ENCODE results near the gene IFNA6.
"Not testable (repeated sequence)": the region's sequence is repeated elsewhere in the genome, so short reads cannot be mapped to it uniquely, and the experiment has no call there.

Gene IFNA6

GRCh38 chr9:21392270-21392669, 41.6 kb upstream of the IFNA6 start:
- H3K4me1 ChIP-seq: no peaks in the 10 kb centered on the region
- H2AFZ ChIP-seq: no peak overlapping the region
- no peaks in the 10 kb centered on the region for H3K27me3 ChIP-seq (ENCODE audit: control insufficient read depth, insufficient read depth, low read length)

GRCh38 chr9:21385131-21385670, 34.5 kb upstream of the IFNA6 start, which contains the start of gene IFNA2:
TSS of gene IFNA2 (minus strand) at chr9:21385398. CDS start at chr9:21385329, 69 bp downstream.
- Histone ChIP-seq H3K79me2 (no peaks in the 10 kb centered on the region), H3K27ac (no peak within 1 kb of the TSS), H3K4me2 (ENCODE audit: low read length) (no peak within 1 kb of the TSS), H3K9me3 (ENCODE audit: control insufficient read depth, low read length) (no peaks in the 10 kb centered on the region), H3K4me3 (ENCODE audit: low read depth, low read length) (no peak within 1 kb of the TSS), H2AFZ (no peak within 1 kb of the TSS), H3K36me3 (ENCODE audit: control insufficient read depth, insufficient read depth, low read length) (no peaks in the 10 kb centered on the region), H3K9ac (no peak within 1 kb of the TSS), H3K4me1 (no peaks in the 10 kb centered on the region), H3K27me3 (ENCODE audit: control insufficient read depth, insufficient read depth, low read length) (no peaks in the 10 kb centered on the region)
- no peak for TF ChIP-seq CTCF (IDR thresholded peaks at IDR 0.05)

More at GRCh38 chr9:21392270-21392669, 41.6 kb upstream of the IFNA6 start:
- H3K79me2 ChIP-seq: no peaks in the 10 kb centered on the region
- H3K4me2 ChIP-seq (ENCODE audit: low read length): no peak overlapping the region
- no peaks in the 10 kb centered on the region for H3K9me3 ChIP-seq (ENCODE audit: control insufficient read depth, low read length)
- H3K36me3 ChIP-seq (ENCODE audit: control insufficient read depth, insufficient read depth, low read length): no peaks in the 10 kb centered on the region
- no peak overlapping the region for H3K27ac ChIP-seq
- TF ChIP-seq CTCF (IDR thresholded peaks at IDR 0.05): no peak
- H3K9ac ChIP-seq: no peak overlapping the region
- no peak overlapping the region for H3K4me3 ChIP-seq (ENCODE audit: low read depth, low read length)

GRCh38 chr9:21383627-21384026, 32.9 kb upstream of the IFNA6 start:
- Histone ChIP-seq H3K27ac (no peak overlapping the region), H3K9ac (no peak overlapping the region), H3K4me1 (no peaks in the 10 kb centered on the region), H3K4me3 (ENCODE audit: low read depth, low read length) (no peak overlapping the region), H3K36me3 (ENCODE audit: control insufficient read depth, insufficient read depth, low read length) (no peaks in the 10 kb centered on the region), H3K79me2 (no peaks in the 10 kb centered on the region), H3K4me2 (ENCODE audit: low read length) (no peak overlapping the region), H2AFZ (no peak overlapping the region), H3K9me3 (ENCODE audit: control insufficient read depth, low read length) (no peaks in the 10 kb centered on the region), H3K27me3 (ENCODE audit: control insufficient read depth, insufficient read depth, low read length) (no peaks in the 10 kb centered on the region)
- TF ChIP-seq CTCF (IDR thresholded peaks at IDR 0.05): no peak

- Histone ChIP-seq H3K79me2 (no peaks in the 10 kb centered on the region), H3K4me3 (ENCODE audit: low read depth, low read length) (no peak overlapping the region), H3K36me3 (ENCODE audit: control insufficient read depth, insufficient read depth, low read length) (no peaks in the 10 kb centered on the region), H3K4me2 (ENCODE audit: low read length) (no peak overlapping the region), H2AFZ (no peak overlapping the region), H3K9ac (no peak overlapping the region), H3K4me1 (no peaks in the 10 kb centered on the region), H3K9me3 (ENCODE audit: control insufficient read depth, low read length) (no peaks in the 10 kb centered on the region), H3K27ac (no peak overlapping the region), H3K27me3 (ENCODE audit: control insufficient read depth, insufficient read depth, low read length) (no peaks in the 10 kb centered on the region)
- no peak for TF ChIP-seq CTCF (IDR thresholded peaks at IDR 0.05)
Observed at GRCh38 chr9:21381448-21382339, 31.0 kb upstream of the IFNA6 start.

- not testable (repeated sequence) for H3K9ac ChIP-seq; H3K9me3 ChIP-seq (ENCODE audit: control insufficient read depth, low read length); H3K4me3 ChIP-seq (ENCODE audit: low read depth, low read length); H2AFZ ChIP-seq; H3K36me3 ChIP-seq (ENCODE audit: control insufficient read depth, insufficient read depth, low read length); H3K79me2 ChIP-seq; H3K27ac ChIP-seq; H3K27me3 ChIP-seq (ENCODE audit: control insufficient read depth, insufficient read depth, low read length); H3K4me1 ChIP-seq; H3K4me2 ChIP-seq (ENCODE audit: low read length)
Observed at GRCh38 chr9:21371467-21371866, 20.8 kb upstream of the IFNA6 start.
